GM18499 (cell line): Measurements from ENCODE around the gene SCFD2.
"Not testable (repeated sequence)": the region's sequence is repeated elsewhere in the genome, so short reads cannot be mapped to it uniquely, and the experiment has no call there.

ENCODE experiments used
- ATAC-seq: cut with Tn5 transposase; IDR thresholded peaks from one replicate; pipeline ENCODE4 v1.9.1; 2021; ENCODE audit warnings: moderate number of reproducible peaks; ENCODE audit not compliant: insufficient read depth, unreplicated experiment

Gene SCFD2

GRCh38 chr4:53000560-53000959, 365.3 kb downstream of the SCFD2 start:
- ATAC-seq = no peak

- no peak for ATAC-seq
Observed at GRCh38 chr4:52999626-53000025, 366.2 kb downstream of the SCFD2 start.

GRCh38 chr4:52998413-52998812, 367.4 kb downstream of the SCFD2 start:
- ATAC-seq = no peak

DNA sequence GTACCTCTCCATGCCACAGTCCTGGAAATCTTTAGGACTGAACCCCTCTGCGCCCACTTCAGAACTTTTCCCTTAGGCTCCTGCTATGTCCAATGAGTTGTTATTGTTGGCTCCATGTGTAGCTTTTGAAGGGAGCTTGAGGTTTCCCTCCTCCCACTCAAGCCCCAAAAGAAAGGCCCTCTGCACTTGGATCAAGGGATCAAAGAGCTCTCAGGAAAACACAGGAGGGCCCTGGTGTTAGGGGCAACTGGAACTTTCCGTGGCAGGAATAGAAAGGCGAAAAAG, 368.8 kb downstream of the SCFD2 start:
- ATAC-seq = no peak

GRCh38 chr4:52996261-52997131, 369.4 kb downstream of the SCFD2 start:
- ATAC-seq = no peak

- ATAC-seq = no peak
Observed at GRCh38 chr4:52995360-52996030, 370.4 kb downstream of the SCFD2 start.

DNA sequence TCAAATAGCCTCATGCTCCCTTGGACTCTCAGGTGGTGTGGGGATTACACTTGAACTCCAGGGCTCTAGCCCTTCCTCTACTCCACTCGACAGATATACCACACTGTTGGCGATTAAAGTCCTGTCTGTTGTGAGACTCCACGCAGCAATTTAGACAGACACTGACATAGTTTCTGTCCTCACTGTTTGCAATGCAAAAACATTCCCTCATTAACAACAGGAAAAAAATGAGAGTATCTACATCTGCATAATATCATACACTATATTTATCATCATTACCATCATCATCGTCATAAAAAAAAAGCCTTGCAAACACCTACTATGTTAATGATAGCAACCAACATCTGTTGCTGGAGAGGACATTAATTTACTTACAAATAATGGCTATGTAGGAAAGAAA, 371.3 kb downstream of the SCFD2 start:
- no peak for ATAC-seq

DNA sequence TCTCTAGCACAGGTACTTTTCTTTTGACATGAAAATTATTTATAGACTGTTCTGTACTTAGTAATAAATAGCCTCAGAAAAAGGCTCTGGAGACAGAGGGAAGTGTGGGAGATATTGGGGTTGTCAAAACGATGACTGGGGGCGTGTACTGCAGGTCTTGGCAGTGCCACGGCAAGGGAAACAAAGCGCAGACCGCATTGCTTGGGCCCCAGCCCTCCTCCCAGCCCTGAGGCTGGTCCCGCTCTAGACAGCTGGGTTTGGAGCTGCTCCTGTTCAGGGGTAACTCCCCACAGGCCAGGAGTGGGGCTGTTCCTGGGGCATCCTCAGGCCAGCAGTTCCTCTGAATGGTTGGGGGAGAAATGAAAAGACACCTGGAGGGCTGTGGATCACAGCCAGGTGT, 372.1 kb downstream of the SCFD2 start:
- ATAC-seq = no peak

DNA sequence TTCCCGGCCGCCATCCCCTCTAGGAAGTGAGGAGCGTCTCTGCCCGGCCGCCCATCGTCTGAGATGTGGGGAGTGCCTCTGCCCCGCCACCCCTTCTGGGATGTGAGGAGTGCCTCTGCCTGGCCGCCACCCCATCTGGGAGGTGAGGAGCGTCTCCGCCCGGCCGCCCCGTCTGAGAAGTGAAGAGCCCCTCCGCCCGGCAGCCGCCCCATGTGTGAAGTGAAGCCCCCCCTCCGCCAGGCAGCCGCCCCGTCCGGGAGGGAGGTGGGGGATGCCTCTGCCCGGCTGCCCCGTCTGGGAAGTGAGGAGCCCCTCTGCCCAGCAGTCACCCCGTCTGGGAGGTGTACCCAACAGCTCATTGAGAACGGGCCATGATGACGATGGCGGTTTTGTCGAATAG, 373.3 kb downstream of the SCFD2 start:
- not testable (repeated sequence) for ATAC-seq

DNA sequence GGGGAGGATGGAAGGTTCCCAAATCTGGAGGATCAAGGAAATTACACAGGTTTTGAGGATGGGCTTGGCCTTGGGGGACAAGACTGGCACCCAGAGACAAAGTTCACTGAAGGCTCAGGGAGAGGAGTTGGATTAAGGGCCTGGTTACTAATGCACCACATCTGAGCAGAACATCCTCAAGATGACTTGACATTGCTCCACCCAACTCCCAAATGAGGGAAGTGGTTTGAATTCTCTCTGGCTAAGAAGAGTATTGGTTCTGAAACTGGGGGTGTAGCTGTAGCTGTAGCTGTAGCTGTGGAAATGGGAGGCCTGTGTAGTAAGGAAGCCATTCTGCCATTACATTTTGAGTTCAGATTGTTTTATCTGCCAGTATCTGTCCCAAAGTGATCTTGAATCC, 374.4 kb downstream of the SCFD2 start:
- ATAC-seq = no peak

DNA sequence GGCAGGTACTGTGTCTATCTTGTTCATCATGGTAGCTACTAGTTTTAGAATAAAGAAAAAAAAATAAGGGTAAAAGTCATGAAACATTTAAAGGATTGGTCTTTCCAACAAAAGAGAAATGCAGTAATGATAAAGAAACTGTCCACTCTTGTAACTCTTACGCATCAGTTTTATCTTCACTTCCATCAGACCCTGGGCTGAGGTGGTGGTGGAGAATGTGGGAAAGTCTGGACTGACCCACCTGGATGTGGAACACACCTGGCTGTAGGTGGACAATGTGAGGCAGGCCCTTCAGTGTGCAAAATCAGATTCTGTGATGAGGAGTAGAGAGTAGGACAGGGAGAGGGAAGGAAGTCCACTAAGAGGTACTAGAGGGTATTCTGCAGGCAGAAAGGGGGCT, 375.2 kb downstream of the SCFD2 start:
- ATAC-seq = no peak

- ATAC-seq = no peak
Observed at GRCh38 chr4:52989865-52990264, 376.0 kb downstream of the SCFD2 start.

GRCh38 chr4:52987392-52988056, 378.3 kb downstream of the SCFD2 start:
- ATAC-seq = no peak

DNA sequence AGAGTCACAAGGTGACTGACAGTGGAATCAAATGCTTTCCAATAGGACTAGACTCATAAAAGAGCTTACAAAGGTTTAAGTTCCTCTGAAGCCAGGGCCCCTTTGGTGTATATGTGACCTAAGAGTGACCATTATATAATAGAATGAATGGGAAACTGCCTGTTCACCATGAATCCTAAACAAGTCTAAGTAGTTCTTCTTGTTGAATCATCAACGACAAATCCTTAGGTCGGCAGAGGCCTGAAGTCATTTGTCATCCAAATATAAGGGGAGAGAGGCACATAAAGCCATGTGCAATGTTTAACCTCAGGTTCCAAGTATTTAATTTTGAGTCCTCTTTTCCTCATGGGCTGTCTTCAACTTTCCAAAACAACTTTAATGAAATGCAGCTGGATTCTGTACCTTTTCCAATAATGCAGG, 381.4 kb downstream of the SCFD2 start:
- no peak for ATAC-seq

- no peak for ATAC-seq
Observed at GRCh38 chr4:52983563-52984303, 382.1 kb downstream of the SCFD2 start.

- ATAC-seq = no peak
Observed at GRCh38 chr4:52982946-52983340, 382.9 kb downstream of the SCFD2 start.

DNA sequence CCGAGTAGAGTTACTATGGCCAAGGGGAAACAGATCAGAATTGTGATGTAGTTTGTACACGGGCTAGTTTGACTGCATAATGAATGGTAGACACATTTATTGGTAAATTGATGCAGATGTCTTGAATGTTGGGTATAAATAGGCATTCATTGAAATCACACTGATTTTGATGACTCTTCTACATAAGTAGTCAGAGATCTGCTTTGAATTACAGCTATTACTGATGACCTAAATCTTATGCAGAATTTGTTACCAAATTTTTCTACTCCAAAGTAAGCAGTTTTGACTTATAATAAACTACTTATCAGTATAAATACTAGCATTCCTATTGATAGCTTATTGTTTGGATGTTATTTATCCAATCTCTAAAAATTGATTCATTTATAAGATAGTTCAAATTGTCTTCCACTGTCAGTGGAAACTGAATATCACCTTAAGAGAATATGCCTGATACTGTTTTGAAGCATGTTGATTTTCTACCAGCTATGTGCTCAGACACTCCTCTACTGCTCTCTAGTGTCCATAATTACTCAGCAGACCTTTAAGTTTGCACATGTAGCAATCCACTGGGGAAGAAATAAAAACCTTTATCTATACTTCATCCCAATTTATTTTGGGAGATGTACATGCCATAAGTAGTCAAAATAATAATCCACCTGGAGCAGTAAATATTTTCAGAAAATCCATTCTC, 383.5 kb downstream of the SCFD2 start:
- no peak for ATAC-seq

GRCh38 chr4:52979821-52980590, 385.9 kb downstream of the SCFD2 start:
- no peak for ATAC-seq

- ATAC-seq = no peak
Observed at GRCh38 chr4:52979020-52979419, 386.8 kb downstream of the SCFD2 start.
